Osteoblast (primary cell): ENCODE data around the gene MGP. TPM values are rescaled to one million over a fixed set of nuclear protein-coding genes. Genes with fewer than 3 reads are reported as not detected.

ENCODE experiments used
- DNase-seq: peaks from one replicate; pipeline ENCODE4 v3.0.0; 2011; ENCODE audit warnings: low spot score, mixed read lengths; ENCODE audit not compliant: insufficient read length; ENCODE audit errors: missing footprints
- H2AFZ ChIP-seq: 2 replicates; pipeline ENCODE4 v1.6.0; 2011; ENCODE audit warnings: mild to moderate bottlenecking, low read length
- H3K27ac ChIP-seq: 2 replicates; pipeline ENCODE4 v1.5.1; 2011; ENCODE audit warnings: mild to moderate bottlenecking, low read depth, low read length, moderate library complexity
- H3K27me3 ChIP-seq: 2 replicates; pipeline ENCODE4 v1.6.0; 2012; ENCODE audit warnings: mild to moderate bottlenecking, control low read depth, inconsistent platforms, low read length, moderate library complexity; ENCODE audit not compliant: insufficient read depth
- H3K36me3 ChIP-seq: 2 replicates; pipeline ENCODE4 v1.5.1; 2011; ENCODE audit warnings: mild to moderate bottlenecking, low read length, control low read depth, moderate library complexity; ENCODE audit not compliant: insufficient read depth
- H3K4me1 ChIP-seq: 2 replicates; pipeline ENCODE4 v1.5.1; 2011; ENCODE audit warnings: mild to moderate bottlenecking, low read length, control low read depth, moderate library complexity; ENCODE audit not compliant: insufficient read depth
- H3K4me2 ChIP-seq: 2 replicates; pipeline ENCODE4 v1.6.0; 2011; ENCODE audit warnings: mild to moderate bottlenecking, low read length; ENCODE audit not compliant: insufficient read depth
- H3K4me3 ChIP-seq: fragments of 200-600 bp; sonication (generic); 3 replicates; pipeline ENCODE4 v1.5.1; 2012; ENCODE audit warnings: mild to moderate bottlenecking, low read length, inconsistent platforms; ENCODE audit not compliant: insufficient read depth
- H3K79me2 ChIP-seq: 2 replicates; pipeline ENCODE4 v1.6.0; 2012; ENCODE audit warnings: mild to moderate bottlenecking, low read length, control low read depth, inconsistent platforms; ENCODE audit not compliant: insufficient read depth
- H3K9me3 ChIP-seq: 2 replicates; pipeline ENCODE4 v1.5.1; 2011; ENCODE audit warnings: low read depth, low read length, control low read depth
- H4K20me1 ChIP-seq: 2 replicates; pipeline ENCODE4 v1.6.0; 2012; ENCODE audit warnings: mild to moderate bottlenecking, low read length, control low read depth; ENCODE audit not compliant: insufficient read depth
- CTCF ChIP-seq: IDR thresholded peaks from 2 replicates; pipeline ENCODE4 v1.5.1; 2011; ENCODE audit warnings: mild to moderate bottlenecking, low read depth, low read length, moderate library complexity; ENCODE audit errors: extremely low read depth
- total RNA-seq: library from RNA; depleted of rRNA; stranded (reverse); fragments of >200 nt; gene quantifications from 2 replicates; pipeline ENCODE4 v1.2.3, GENCODE V29; 2012

MGP gene
- total RNA-seq, 1 donor, result 8.0 TPM

GRCh38 chr12:14931359-14931758 lies 45.7 kb upstream of the MGP start:
- H3K9me3 ChIP-seq, result no peaks in the 10 kb centered on the region
- H3K79me2 ChIP-seq, result no peaks in the 10 kb centered on the region
- no peaks in the 10 kb centered on the region for H3K4me1 ChIP-seq
- H3K36me3 ChIP-seq, result no peaks in the 10 kb centered on the region
- no peak overlapping the region for H3K27ac ChIP-seq
- no peaks in the 10 kb centered on the region for H4K20me1 ChIP-seq
- H3K27me3 ChIP-seq, result peaks cover 6% of the 10 kb centered on the region
- H2AFZ ChIP-seq, result no peak overlapping the region
- no peak overlapping the region for H3K4me2 ChIP-seq
- H3K4me3 ChIP-seq, result no peak overlapping the region
- peak; percentile 67 for DNase-seq
- TF ChIP-seq CTCF, result no peak

GRCh38 chr12:14930299-14930698 lies 44.6 kb upstream of the MGP start:
- Histone ChIP-seq H3K4me1 (no peaks in the 10 kb centered on the region), H4K20me1 (no peaks in the 10 kb centered on the region), H3K27me3 (peaks cover 6% of the 10 kb centered on the region), H3K4me3 (no peak overlapping the region), H3K4me2 (no peak overlapping the region), H2AFZ (no peak overlapping the region), H3K9me3 (no peaks in the 10 kb centered on the region), H3K36me3 (no peaks in the 10 kb centered on the region), H3K79me2 (no peaks in the 10 kb centered on the region), H3K27ac (no peak overlapping the region)
- TF ChIP-seq CTCF, result no peak
- DNase-seq, result no peak

GRCh38 chr12:14928931-14929330 lies 43.3 kb upstream of the MGP start:
- no peaks in the 10 kb centered on the region for H3K79me2 ChIP-seq
- DNase-seq, result no peak
- H3K4me2 ChIP-seq, result no peak overlapping the region
- peak overlapping the region; percentile 50 for H2AFZ ChIP-seq
- H3K4me3 ChIP-seq, result no peak overlapping the region
- no peak overlapping the region for H3K27ac ChIP-seq
- no peaks in the 10 kb centered on the region for H3K9me3 ChIP-seq
- TF ChIP-seq CTCF, result no peak
- H3K36me3 ChIP-seq, result no peaks in the 10 kb centered on the region
- no peaks in the 10 kb centered on the region for H3K4me1 ChIP-seq
- no peaks in the 10 kb centered on the region for H4K20me1 ChIP-seq
- H3K27me3 ChIP-seq, result peaks cover 6% of the 10 kb centered on the region

DNA sequence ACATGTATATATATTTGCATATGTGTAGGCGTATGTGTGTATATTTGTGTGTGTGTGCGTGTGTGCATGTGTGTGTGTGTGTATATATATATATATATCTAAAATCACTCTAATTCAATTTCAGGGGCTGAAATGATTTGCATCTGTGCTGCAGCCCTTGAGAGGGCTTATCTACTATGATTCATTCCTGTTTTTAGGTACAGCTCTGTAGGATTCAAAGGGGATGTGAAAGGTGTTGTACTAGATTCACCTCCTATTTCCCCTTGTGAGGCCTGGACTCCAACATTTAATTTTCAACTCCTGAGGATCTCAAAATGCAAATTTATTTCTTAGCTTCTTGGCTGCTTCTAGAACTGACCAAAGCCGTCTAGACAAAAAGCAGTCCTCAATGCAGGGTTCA lies 41.6 kb upstream of the MGP start:
- Histone ChIP-seq H3K27ac (no peak overlapping the region), H3K4me2 (no peak overlapping the region), H3K4me3 (no peak overlapping the region), H3K27me3 (peaks cover 6% of the 10 kb centered on the region), H3K4me1 (no peaks in the 10 kb centered on the region), H3K79me2 (no peaks in the 10 kb centered on the region), H3K9me3 (no peaks in the 10 kb centered on the region), H2AFZ (no peak overlapping the region), H3K36me3 (no peaks in the 10 kb centered on the region), H4K20me1 (no peaks in the 10 kb centered on the region)
- TF ChIP-seq CTCF, result no peak
- no peak for DNase-seq
